HG02981 (cell line): ENCODE results near the gene CNNM2.
A peak's percentile ranks its signal among the peaks of the same experiment; 100 is the strongest.
"Not testable (repeated sequence)": the region's sequence is repeated elsewhere in the genome, so short reads cannot be mapped to it uniquely, and the experiment has no call there.

Source experiments
- ATAC-seq: cut with Tn5 transposase; IDR thresholded peaks from one replicate; pipeline ENCODE4 v1.9.1; 2021; ENCODE audit warnings: mild to moderate bottlenecking, moderate library complexity; ENCODE audit not compliant: unreplicated experiment

Gene CNNM2

DNA sequence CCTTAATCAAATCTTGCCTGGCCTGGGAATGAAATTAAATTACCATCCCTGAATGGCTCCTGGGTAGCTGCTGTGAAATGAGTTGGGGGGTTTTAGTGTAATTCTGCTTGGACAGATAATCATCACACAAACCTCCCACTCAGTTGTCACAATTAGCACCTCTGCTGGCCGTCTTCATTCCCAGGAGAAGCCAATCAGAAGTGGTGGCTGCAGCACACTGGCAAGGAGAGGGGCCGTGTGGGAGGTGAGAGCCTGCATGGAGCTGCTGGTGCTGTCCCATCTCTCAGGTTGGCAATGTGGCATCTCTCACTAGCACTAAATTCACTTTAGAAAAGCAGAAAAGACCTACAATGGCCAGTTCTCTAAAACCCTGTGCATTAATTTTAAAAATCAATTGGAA lies 182.5 kb downstream of the CNNM2 start:
- no peak for ATAC-seq

DNA sequence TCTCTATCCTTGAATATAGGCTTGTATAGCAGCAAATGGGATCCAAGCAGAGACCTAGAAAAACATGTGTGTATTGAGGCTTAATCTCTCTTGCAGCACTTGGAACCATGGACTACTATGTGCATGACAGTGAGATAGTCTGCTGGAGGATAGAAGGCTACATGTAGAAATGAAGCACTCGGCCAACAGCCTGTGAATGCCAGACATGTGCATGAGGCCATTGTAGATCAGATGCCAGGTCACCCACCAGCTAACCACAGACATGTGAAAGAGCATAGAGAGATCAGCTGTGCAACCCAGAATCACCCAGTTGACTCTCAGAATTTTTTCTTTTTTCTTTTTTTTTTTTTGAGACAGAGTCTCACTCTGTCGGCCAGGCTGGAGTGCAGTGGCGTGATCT lies 184.1 kb downstream of the CNNM2 start:
- no peak for ATAC-seq

DNA sequence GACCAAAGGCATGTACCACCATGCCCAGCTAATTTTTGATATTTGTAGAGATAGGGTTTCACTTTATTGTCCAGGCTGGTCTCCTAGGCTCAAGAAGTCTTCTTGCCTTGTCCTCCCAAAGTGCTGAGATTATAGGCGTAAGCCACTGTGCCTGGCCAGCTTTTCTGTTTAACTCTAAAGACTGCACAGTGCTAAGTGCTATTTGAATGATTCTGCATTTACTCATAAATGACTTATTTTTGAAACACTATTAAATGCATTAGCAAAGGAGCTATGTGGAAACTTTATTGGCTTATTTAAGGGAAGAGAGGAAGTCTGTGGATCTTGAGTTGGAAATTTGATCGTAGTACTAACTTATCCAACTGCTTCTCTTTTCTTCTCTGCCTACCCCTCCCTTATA lies 185.9 kb downstream of the CNNM2 start:
- no peak for ATAC-seq

DNA sequence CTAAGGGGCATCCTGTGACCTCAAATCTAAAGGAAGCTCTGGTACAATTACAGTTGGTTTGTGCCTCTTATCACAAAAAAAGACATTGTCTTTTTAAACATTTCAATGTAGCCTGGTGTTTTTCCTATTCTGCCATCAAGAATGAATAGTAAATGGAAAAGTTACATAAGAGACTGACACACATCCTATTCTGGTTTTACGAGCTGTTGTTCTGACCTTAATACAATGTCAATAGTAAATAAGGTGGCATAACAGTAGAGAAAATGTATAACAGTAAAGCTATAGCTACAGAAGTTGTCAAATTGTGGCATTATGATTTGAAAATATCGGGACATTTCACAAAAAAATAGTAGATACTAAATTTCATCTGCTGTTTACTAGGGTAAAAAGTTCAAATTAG lies 186.6 kb downstream of the CNNM2 start:
- ATAC-seq, result no peak

DNA sequence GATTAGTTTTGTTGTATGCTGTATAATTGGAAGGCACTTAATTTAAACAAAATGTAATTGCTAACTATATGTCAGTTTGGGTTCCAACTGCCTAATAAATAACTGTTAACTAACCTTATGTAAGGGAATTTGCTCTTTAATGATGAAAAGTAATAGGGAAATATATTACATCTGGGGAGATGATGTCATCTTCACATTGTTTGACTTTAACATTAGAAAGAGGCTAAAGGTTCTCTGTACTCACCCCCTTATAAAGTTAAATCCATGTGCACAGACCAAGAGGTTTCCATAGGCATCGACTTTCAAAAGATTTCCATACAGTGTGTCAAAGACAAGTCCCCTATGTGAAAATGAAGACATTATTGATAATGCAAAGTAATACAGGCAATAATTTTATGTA lies 187.4 kb downstream of the CNNM2 start:
- ATAC-seq, result no peak

DNA sequence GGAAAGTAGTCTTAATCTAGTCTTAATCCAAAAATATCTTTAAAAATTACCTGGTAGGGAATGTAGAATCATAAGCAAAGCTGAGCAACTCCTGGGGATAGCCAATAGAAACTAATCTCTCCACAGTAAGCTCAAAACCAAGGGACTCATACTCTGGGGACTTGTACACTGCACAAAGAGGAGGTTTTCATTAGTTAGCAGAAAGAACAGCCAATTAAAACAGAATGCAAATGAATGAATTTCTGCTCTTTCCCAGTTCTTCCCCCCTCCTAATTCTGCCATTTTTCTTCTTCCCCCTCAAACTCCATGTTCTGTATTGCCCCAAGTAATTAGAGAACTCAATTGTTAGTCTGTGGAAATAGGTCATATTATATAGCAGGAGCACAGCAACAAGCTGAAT lies 188.4 kb downstream of the CNNM2 start:
- ATAC-seq, result no peak

DNA sequence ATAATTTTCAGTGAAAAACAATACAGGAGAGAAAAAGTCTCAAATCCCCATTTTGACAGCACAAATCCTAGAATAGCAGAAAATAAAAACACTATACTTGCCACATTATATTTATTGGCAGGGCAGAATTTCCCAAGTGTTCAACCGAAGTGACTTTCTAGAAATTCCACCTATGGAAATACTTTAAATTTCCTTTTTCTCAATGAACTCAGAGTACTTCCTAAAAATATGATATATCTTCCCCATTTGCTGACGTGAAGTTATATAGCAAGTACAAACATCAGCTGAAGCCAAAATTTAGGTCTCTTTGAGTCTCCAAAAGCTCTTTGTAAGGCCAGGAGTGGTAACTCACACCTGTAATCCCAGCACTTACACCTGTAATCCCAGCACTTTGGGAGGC lies 191.7 kb downstream of the CNNM2 start:
- ATAC-seq, result no peak

DNA sequence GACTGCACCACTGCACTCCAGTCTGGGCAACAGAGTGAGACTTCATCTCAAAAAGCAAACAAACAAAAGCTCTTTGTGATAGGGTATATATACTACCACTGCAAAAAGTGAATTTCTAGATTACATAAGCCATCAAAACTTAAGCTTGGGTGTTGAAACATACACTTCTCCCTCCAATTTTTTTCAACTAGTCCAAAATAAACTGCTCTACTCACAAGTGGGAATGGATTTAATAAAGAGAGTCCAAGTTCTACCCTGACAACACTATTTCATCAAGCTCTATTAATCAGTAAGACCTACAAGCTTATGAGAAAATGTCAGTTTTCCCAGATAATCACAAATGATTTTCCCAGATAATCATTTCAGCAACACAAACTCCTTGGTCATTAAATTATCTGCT lies 192.3 kb downstream of the CNNM2 start:
- no peak for ATAC-seq

DNA sequence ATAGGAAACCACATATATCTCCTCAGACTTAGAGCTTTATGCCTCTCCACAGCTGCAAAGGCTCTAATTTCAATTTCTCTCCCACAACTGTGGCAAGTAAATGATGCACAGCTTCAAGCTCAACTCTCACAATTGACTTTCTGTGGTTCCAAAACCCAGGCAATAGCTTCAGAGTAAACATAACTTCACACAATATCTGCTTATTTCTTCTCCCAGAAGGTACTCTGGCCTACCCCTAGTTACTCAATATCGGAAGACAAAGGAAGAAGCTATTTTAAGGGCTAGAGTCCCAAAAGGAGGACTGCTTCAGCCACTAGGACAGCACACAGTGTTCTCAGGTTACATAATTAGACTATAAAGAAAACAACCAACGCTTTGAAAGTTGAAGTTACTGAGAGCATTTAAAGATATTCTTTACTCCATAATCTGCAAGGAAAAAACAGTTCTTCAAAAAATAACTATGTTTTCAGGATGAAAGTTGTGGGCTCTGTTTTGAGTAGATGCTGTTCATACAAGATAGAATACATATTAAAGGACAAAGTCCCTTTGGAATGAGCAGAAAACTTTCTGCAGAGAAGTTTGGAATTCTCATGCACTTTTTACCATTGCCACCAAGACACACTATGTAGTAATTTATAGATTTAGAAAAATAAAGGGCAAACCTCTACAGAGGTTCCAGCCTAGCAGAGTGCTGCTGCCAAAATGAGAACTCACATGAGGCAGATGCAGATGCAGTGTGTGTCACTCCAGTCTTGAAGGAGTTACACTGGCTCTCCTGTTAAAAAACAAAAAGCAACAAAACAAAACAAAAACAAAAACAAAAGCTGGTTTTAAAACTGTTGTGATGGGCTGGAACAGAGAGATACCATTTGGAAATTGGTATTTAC lies 193.2 kb downstream of the CNNM2 start:
- peak; percentile 66 for ATAC-seq

DNA sequence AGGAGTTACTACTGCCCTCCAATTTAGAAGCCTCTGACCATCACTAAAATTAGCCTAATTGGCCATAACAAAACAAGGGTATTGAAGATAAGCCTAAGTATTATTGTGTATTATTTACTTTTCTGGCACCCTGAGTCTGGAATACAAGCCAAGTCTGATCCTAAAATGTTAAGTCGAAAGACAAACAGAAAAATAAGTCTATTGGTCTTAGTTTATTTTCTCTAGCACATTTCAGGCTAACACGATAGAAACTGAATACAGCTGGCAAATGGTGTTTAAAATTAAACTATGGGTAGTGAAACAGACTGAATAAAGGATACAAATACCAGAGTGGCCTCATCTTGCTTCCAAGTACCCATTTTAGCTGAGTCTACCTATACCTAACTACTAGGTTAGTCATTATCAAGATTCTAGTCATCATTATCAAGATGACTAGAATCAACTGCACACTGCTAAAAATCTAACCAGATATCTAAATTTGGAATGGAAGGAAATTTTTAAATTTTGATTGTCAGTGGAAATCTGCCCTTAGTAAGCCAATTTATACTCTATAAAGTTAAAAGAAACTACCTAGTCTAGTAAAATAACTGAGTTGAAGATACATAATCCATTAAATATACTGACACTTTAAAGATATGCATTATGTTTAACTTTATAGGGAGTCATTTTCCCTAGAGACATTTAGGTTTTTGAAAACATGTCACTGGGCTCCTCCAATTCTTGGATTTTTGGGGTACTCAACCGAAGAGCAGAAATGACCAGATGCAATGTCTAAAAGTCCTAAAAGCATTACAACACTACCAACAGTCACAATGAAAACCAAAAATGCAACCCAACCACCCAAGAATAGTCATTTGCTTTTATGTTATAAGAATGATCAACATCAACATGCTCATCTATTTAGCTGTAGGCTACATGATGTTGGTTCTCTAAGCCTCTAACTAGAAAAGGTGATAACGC lies 194.1 kb downstream of the CNNM2 start:
- peak; percentile 68 for ATAC-seq

DNA sequence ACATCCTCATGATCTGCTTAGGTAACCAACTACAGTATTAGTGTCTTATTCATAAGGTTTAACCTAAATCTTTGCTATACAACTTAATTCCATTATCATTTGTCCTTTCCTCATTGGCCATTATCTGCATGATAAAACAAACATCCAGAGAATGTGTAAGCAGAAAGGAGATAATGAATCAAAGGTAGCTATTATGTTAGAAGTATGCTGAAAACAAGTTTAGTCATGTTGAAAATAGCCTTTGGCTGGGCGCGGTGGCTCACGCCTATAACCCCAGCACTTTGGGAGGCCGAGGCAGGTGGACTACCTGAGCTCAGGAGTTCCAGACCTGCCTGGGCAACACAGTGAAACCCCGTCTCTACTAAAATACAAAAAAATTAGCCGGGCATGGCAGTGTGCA lies 196.8 kb downstream of the CNNM2 start:
- no peak for ATAC-seq

DNA sequence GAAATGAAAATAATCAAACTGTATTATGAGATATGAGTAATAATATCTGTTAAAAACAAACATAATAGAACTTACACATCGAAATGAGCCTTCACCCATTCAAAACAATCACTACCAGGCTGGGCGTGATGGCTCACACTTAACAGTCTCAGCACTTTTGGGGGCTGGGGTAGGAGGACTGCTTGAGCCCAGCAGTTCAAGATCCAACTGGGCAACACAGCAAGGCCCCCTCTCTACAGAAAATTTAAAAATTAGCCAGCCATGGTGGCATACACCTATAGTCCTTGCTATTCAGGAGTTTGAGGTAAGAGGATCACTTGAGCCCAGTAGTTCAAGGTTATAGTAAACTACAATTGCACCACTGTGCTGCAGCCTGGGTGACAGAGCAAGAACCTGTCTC lies 199.2 kb downstream of the CNNM2 start:
- ATAC-seq, result no peak

DNA sequence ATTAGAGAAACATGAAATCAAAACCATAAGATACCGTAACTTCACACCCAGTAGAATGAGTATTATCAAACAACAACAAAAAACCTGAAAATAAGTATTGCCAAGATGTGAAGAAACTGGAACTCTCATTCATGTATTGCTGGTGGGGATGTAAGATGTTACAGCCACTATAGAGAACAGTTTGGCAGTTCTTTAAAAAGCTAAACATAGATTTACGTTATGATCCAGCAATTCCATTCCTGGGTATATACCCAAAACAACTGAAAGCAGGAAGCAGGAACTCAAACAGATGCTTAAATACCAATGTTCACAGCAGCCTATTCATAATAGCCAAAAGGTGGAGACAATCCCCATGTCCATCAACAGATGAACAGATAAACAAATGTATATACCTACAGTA lies 202.5 kb downstream of the CNNM2 start:
- ATAC-seq, result no peak

DNA sequence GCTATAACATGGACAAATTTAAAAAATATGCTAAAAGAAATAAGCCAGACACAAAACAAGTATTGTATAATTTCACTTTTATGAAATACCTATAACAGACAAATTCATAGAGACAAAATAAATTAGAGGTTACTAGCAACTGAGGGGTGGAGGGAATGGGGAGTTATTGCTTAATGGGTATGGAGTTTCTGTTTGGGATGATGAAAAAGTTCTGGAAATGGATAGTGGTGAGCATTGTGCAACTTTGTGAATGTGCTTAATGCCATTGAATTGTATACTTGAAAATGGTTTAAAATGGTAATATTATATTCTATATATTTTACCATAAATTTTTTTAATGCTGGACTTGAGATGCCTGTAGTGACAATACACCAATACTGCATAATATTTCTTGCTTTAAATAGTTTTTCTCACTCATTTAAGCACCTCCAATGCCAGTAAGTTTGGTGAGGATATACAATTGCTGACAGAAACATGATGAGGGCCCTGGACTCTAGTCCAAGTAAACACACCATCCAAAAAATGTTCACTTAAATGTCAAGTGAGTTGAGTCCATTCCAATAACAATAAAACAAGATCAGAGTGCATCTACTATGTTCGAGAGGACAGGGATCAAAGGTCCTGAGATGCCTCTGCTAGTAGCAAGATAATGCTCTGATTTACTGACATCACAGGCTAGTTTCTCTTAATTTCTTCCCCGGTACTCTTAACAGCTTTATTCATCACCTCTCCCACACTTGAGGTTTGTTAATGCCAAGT lies 203.1 kb downstream of the CNNM2 start:
- no peak for ATAC-seq

DNA sequence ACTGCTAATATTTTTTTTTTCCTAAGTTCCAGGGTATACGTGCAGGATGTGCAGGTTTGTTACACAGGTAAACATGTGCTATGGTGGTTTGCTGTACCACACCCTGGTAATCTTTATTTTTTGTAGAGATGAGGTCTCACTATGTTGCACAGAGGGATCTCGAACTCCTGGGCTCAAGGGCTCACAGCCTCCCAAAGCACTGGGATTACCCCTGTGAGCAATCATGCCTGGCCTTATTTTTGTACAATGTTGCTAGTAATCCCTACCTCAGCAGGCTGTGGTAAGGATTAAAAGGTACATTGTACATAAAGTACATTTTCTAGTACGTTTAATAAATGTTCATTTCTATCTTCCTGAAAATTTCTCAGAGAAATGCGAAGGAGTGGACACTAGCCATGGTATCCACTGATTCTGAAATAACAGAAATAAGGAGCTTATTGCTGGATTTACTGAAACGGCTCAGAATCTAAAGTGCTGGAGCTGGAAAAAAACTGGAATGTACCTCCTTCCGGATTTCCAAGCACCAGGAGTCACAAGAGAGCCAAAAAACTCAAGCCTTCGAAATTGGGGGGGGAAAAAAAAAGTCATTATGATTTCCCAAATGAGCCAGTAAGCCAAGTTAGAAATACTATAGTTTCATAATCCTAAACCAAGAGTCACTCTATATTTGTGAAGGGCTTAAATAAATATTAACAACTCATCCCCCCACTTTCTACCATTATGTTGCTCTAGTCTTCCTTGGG lies 205.4 kb downstream of the CNNM2 start:
- ATAC-seq, result no peak

DNA sequence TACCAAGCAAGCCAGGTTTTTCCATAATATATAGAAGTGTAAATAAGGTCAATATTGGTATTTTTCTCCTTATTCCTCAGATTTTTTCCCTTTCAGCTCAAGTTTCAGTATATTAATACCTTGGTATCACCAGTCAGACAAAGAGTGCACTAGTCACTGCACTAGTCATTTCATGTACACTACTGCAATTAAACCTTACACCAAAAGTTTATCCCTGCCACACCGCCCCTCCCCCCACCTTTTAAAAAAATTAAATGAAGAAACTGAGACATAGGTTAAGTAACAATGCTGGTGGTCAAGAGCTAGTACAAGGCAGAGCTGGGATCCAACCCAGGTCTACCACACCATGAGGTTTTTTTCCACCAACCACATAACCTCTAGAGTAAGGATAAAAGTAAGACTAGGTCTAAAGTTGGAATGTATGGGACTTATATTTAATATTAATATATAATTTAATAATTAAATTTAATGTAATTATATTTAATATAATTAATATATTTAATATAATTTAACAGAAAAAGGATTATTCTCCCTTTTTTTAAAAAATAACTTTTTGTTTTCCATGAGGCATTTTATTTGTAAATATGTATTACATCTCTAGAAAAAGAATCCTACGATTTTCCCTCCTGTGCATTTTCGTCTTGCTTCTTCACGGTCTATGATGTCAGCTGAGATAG lies 206.5 kb downstream of the CNNM2 start:
- ATAC-seq, result no peak

DNA sequence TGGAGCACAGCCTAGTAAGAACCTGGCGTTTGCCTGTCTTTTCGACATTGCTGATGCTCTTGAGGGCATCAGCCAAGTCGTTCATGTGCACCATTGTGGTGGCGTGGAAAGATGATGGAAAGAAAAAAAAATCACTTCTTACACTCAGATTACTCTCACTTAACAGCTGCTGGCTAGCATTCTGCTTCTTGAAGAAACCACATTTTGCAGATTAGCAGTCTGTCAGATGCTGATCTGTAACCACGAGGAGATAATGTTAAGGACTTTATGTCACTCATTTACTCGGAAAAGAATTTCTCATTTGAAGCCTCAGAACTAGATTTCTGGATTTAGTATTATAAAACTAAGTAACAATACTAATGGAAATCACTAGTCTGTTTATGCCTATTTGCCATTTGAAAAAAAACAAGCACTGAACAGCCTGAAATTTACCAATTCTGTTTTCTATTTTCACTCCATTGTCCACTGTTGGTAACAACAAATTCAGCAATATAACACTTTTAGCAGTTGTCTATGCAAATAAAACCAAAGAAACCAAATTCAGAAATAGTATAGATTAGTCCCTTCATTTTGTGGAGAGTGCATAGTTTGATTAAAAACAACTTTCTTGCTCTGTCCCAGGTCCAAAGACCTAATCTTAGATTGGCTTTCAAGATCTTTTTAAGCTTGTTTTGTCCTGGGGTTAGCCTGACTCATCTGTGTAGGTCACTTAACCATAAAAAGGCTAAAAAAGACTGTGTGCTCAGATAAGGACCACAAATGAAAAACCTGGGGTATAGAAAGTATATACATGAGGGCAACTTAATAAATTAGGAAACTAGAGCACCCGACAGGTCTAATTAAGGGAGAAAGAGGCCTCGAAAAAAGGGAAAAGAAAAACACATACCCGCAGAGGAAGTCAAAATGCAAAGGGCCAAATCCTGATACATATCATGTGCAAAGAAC lies 207.5 kb downstream of the CNNM2 start:
- peak; percentile 89 for ATAC-seq

DNA sequence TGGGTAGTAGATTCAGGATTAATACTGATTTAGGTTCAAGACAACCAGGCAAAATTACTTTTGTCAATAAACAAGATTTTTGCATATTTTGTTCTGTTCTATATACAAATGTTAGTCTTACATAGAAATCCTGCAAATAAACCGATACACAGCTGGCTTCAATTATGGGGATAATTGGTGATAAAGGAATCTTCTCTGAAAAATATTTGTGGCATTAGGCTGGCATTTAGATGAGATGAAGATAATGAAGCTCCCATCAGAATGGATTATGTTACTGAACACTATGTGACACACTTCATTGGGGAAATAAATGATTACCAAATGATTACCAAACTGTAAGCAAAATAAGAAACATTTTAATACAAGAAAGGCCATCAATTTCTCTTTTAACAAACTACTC lies 209.1 kb downstream of the CNNM2 start:
- ATAC-seq, result no peak

DNA sequence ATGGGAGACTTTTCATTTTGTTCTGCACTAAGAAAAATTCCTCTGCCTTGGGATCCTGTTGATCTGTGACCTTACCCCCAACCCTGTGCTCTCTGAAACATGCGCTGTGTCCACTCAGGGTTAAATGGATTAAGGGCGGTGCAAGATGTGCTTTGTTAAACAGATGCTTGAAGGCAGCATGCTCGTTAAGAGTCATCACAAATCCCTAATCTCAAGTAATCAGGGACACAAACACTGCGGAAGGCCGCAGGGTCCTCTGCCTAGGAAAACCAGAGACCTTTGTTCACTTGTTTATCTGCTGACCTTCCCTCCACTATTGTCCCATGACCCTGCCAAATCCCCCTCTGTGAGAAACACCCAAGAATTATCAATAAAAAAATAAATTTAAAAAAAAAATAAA lies 212.1 kb downstream of the CNNM2 start:
- not testable (repeated sequence) for ATAC-seq
